ENCODE results near the gene LRMDA.

GRCh38 chr10:76026905-76027304, 595.5 kb downstream of the LRMDA start:
- TF ChIP-seq CTCF (IDR thresholded peaks at IDR 0.05), result no peak
- no peak for TF ChIP-seq POLR2A (IDR thresholded peaks at IDR 0.05)
